22Rv1 (cell line): ENCODE measurements around the gene GAN.

Source experiments
- H3K27ac ChIP-seq: fragments of 450-650 bp; 2 replicates; pipeline ENCODE4 v1.5.1; 2017
- CTCF ChIP-seq: fragments of 450-650 bp; IDR thresholded peaks from 2 replicates; pipeline ENCODE4 v1.5.1; 2017; ENCODE audit warnings: mild to moderate bottlenecking
- ZFX ChIP-seq: fragments of 450-650 bp; IDR thresholded peaks from 2 replicates; pipeline ENCODE4 v1.6.1; 2017; ENCODE audit warnings: antibody characterized with exemption, borderline replicate concordance

The GAN gene

GRCh38 chr16:81431554-81432353 lies 117.0 kb downstream of the GAN start:
- no peak overlapping the region for H3K27ac ChIP-seq

GRCh38 chr16:81432937-81433557 lies 118.3 kb downstream of the GAN start:
- H3K27ac ChIP-seq, result no peak overlapping the region
- TF ChIP-seq ZFX (no peak), CTCF (no peak)

More at GRCh38 chr16:81431554-81432353, 117.0 kb downstream of the GAN start:
- TF ChIP-seq CTCF (no peak), ZFX (no peak)

- no peak for TF ChIP-seq ZFX
- no peak for TF ChIP-seq CTCF
- H3K27ac ChIP-seq, result no peak overlapping the region
Observed at GRCh38 chr16:81435103-81435502, 120.3 kb downstream of the GAN start.

GRCh38 chr16:81435567-81435966 lies 120.8 kb downstream of the GAN start:
- no peak for TF ChIP-seq ZFX
- no peak for TF ChIP-seq CTCF
- no peak overlapping the region for H3K27ac ChIP-seq

- TF ChIP-seq CTCF, result no peak
- H3K27ac ChIP-seq, result no peak overlapping the region
Observed at GRCh38 chr16:81436386-81436785, 121.6 kb downstream of the GAN start.

GRCh38 chr16:81437865-81438264 lies 123.1 kb downstream of the GAN start:
- TF ChIP-seq ZFX, result no peak
- TF ChIP-seq CTCF, result no peak
- H3K27ac ChIP-seq, result no peak overlapping the region
